ENCODE measurements around the gene PLIN5.

The PLIN5 gene

GRCh38 chr19:4534836-4535658 is at the start of gene PLIN5:
Gene PLIN5 (minus strand): TSS chr19:4535224. CDS start chr19:4534074, 1,150 bp downstream.
- DNase-seq = peak; percentile 75

- DNase-seq = no peak
Measured at GRCh38 chr19:4583961-4584669, 49.1 kb upstream of the PLIN5 start.

- DNase-seq = no peak
Measured at GRCh38 chr19:4582980-4583842, 48.2 kb upstream of the PLIN5 start.

GRCh38 chr19:4581666-4582553 is 46.9 kb upstream of the PLIN5 start:
- DNase-seq = no peak

GRCh38 chr19:4580961-4581665 is 46.1 kb upstream of the PLIN5 start:
- no peak for DNase-seq

GRCh38 chr19:4580021-4580901 is 45.2 kb upstream of the PLIN5 start:
- DNase-seq = no peak

- no peak for DNase-seq
Measured at GRCh38 chr19:4579389-4579788, 44.4 kb upstream of the PLIN5 start.

GRCh38 chr19:4578552-4579248 is 43.7 kb upstream of the PLIN5 start:
- DNase-seq = no peak

GRCh38 chr19:4577020-4577782 is 42.2 kb upstream of the PLIN5 start:
- DNase-seq = no peak

- DNase-seq = no peak
Measured at GRCh38 chr19:4576016-4576933, 41.3 kb upstream of the PLIN5 start.

GRCh38 chr19:4575267-4576015 is 40.4 kb upstream of the PLIN5 start:
- DNase-seq = peak; percentile 84

- no peak for DNase-seq
Measured at GRCh38 chr19:4573682-4574081, 38.7 kb upstream of the PLIN5 start.

- DNase-seq = peak; percentile 74
Measured at GRCh38 chr19:4571305-4571917, 36.4 kb upstream of the PLIN5 start.

GRCh38 chr19:4570916-4571304 is 35.9 kb upstream of the PLIN5 start:
- no peak for DNase-seq

- no peak for DNase-seq
Measured at GRCh38 chr19:4570402-4570801, 35.4 kb upstream of the PLIN5 start.

- no peak for DNase-seq
Measured at GRCh38 chr19:4568886-4569285, 33.9 kb upstream of the PLIN5 start.

All from left hindlimb (tissue), 1 donor.